HUES48 (cell line): ENCODE data around the gene DNM3.

ENCODE experiments used
- H3K27ac ChIP-seq: one replicate; pipeline ENCODE4 v1.7.0; 2013; ENCODE audit warnings: low read depth, low read length, inconsistent platforms
- H3K27me3 ChIP-seq: 2 replicates; pipeline ENCODE4 v1.6.1; 2013; ENCODE audit warnings: mild to moderate bottlenecking, low read length; ENCODE audit not compliant: control insufficient read depth, insufficient read depth
- H3K36me3 ChIP-seq: 2 replicates; pipeline ENCODE4 v1.6.1; 2013; ENCODE audit warnings: low read length; ENCODE audit not compliant: control insufficient read depth, insufficient read depth
- H3K4me1 ChIP-seq: 2 replicates; pipeline ENCODE4 v1.6.1; 2013; ENCODE audit warnings: mild to moderate bottlenecking, low read length; ENCODE audit not compliant: control insufficient read depth, insufficient read depth
- H3K4me3 ChIP-seq: 2 replicates; pipeline ENCODE4 v1.5.1; 2013; ENCODE audit warnings: mild to moderate bottlenecking, low read depth, low read length
- H3K9ac ChIP-seq: 2 replicates; pipeline ENCODE4 v1.6.1; 2013; ENCODE audit warnings: mild to moderate bottlenecking, low read depth, low read length, moderate library complexity
- H3K9me3 ChIP-seq: 2 replicates; pipeline ENCODE4 v1.6.1; 2013; ENCODE audit warnings: low read length; ENCODE audit not compliant: control insufficient read depth, insufficient read depth

Gene DNM3

DNA sequence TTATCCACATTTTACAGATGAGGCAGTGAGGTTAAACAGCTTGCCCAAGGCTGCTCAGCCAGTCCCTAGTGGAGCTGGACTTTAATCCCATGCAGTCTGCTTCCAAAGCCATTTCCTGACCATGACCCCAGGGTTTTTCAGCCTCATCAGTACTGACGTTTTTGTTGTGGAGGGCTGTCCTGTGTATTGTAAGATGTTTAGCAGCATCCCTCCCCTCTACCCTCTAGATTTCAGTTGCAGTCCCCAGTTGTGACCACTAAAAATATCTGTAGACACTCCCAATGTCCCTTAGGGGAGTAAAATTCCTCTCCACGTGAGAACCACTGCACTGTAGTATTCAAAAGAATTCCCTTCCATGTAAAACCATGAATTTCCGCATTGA lies 549.0 kb downstream of the DNM3 start:
- H3K9ac ChIP-seq = no peak overlapping the region
- H3K36me3 ChIP-seq = no peaks in the 10 kb centered on the region
- no peak overlapping the region for H3K4me3 ChIP-seq
- peaks cover 3% of the 10 kb centered on the region; the same call in 1 of the 2 replicates for H3K27me3 ChIP-seq
- no peaks in the 10 kb centered on the region for H3K9me3 ChIP-seq
- H3K4me1 ChIP-seq = peaks cover 28% of the 10 kb centered on the region
- no peak overlapping the region for H3K27ac ChIP-seq

DNA sequence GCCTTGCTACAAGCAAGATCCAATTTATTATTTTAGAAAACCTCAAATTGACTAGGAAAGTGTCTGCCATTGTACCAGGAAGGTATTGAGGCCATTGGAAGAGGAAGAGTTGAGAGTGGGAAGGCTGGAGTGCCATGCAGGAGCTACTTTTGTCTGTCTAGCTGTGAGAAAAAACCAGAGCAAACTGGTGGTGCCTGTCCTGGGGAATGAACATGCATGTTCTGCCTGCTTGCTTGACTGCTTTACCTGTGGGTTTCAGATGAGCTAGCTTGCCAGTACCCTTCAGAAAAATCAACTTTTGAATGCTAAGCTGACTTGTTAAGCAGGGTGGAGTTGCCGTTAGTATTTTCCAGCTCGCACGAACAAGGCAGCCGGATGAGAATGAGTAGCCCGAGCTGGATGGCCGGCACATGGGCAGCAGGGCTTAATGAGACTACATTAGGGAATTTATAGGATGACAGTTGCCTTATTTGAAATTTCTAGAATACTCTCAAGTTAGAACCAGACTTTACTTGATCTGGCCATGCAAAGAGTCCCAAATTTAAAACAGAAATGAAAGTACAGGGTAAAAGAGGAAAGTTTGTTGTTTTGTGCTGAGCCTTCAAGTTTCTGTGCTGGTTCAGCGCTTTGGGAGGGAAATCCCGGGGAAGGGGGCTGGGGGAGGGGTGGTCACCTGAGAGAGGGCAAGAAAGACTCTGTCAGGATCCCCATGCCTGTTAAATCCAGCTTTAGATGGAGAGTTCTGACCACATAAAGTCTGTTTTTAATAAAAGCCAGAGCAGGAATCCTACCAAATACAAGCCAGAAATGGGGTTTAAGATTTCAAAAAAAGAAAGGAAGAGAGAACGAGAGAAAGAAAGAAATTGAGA lies 549.6 kb downstream of the DNM3 start:
- Histone ChIP-seq H3K27me3 (peaks cover 3% of the 10 kb centered on the region; the same call in 1 of the 2 replicates), H3K4me3 (no peak overlapping the region), H3K9me3 (no peaks in the 10 kb centered on the region), H3K27ac (no peak overlapping the region), H3K9ac (no peak overlapping the region), H3K4me1 (peaks cover 33% of the 10 kb centered on the region), H3K36me3 (no peaks in the 10 kb centered on the region)

DNA sequence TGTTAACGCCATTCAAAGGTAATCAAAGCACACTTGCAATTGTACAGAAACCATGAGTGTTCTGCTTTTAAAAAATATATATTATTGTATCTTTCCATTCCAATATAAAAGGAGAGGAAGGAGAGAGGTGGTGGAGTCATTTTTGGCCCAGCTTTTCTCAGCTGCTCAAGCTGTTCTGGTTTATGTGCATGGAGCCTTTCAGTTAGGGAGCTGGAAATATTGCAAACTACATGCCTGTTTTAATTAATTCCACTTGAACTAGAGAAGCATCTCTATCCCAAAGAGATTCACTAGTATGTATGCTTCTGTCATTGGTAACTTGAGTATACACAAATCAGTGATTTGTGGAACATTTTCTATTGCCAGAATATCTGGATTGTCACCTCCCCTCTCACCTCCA lies 550.7 kb downstream of the DNM3 start:
- H3K4me3 ChIP-seq = no peak overlapping the region

DNA sequence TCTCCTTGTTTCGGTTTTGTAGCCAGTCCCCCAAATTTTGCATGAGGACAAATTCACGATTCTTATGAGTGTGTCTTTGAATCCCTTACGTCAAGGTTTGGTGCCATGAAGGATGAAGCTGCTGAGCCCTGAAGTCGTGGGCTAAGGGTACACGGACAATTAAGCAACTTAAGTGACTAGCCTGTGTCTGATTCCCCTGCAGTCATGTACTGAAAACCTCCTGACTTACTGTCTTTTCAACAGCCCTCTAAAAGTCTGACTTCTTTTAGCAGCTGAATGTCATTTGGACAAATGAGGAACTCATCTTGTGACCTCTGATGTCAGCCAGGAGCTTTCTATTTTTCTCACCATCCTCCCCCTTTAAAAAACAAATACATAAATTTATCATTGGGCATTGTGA lies 552.1 kb downstream of the DNM3 start:
- Histone ChIP-seq H3K27me3 (peaks cover 3% of the 10 kb centered on the region; the same call in 1 of the 2 replicates), H3K4me1 (peaks cover 34% of the 10 kb centered on the region), H3K4me3 (no peak overlapping the region), H3K27ac (no peak overlapping the region), H3K36me3 (no peaks in the 10 kb centered on the region), H3K9me3 (no peaks in the 10 kb centered on the region), H3K9ac (no peak overlapping the region)

More for the DNA sequence above, 550.7 kb downstream of the DNM3 start:
- H3K9me3 ChIP-seq = no peaks in the 10 kb centered on the region
- H3K27ac ChIP-seq = no peak overlapping the region
- no peak overlapping the region for H3K9ac ChIP-seq
- H3K27me3 ChIP-seq = peaks cover 3% of the 10 kb centered on the region; the same call in 1 of the 2 replicates
- no peaks in the 10 kb centered on the region for H3K36me3 ChIP-seq
- H3K4me1 ChIP-seq = peaks cover 34% of the 10 kb centered on the region

DNA sequence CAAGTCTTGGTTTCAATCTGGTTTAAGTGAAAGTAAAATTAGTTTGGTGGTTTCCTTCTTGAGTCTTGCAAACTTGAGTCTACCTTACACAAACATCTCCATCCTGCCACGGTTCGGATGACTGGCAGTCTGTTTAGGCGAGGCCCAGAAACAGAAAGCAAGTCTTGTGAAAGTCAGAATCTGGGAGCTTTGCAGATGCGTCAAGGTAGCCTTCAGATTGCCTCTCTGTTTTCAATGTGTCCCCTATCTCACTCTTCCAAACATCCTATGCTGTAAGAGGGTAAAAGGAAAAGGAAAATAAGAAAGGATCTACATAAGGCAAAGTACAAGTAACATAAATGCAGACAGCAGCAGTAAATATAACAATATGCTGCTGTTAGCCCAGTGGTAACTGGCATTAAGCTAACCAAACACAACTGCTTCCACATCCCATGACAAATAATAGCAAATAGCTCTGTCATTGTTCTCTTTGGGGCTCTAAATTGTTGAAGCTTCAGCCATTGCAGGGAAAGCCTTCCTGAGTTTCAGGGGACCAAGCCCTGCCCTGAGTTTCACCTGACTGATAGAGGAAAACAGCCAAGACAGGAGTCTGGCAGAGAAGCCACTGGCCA lies 552.9 kb downstream of the DNM3 start:
- no peaks in the 10 kb centered on the region for H3K9me3 ChIP-seq
- no peak overlapping the region for H3K9ac ChIP-seq
- no peak overlapping the region for H3K27ac ChIP-seq
- peaks cover 3% of the 10 kb centered on the region; the same call in 1 of the 2 replicates for H3K27me3 ChIP-seq
- peaks cover 41% of the 10 kb centered on the region for H3K4me1 ChIP-seq
- no peaks in the 10 kb centered on the region for H3K36me3 ChIP-seq
- no peak overlapping the region for H3K4me3 ChIP-seq

DNA sequence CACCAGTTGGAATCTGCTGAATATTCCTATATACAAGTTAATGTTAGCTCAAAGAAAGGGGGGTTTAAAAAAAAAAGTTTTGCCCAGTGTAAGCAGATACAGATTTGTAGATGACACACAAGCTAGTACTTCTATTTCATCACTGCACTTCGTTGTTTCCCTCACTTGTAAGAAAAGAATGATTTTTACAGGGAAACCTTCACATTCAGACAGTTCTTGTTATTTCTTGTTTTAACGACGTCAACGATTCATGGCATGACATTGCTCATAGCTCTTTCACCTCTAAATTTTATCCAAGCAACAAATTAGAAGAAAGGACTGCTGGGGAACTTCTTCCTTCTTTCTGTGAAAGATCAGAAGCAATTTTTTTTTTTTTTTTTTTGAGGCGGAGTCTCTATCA lies 553.5 kb downstream of the DNM3 start:
- H3K9me3 ChIP-seq = no peaks in the 10 kb centered on the region
- peaks cover 3% of the 10 kb centered on the region; the same call in 1 of the 2 replicates for H3K27me3 ChIP-seq
- no peak overlapping the region for H3K9ac ChIP-seq
- no peaks in the 10 kb centered on the region for H3K36me3 ChIP-seq
- no peak overlapping the region for H3K27ac ChIP-seq
- no peak overlapping the region for H3K4me3 ChIP-seq
- H3K4me1 ChIP-seq = peaks cover 44% of the 10 kb centered on the region

DNA sequence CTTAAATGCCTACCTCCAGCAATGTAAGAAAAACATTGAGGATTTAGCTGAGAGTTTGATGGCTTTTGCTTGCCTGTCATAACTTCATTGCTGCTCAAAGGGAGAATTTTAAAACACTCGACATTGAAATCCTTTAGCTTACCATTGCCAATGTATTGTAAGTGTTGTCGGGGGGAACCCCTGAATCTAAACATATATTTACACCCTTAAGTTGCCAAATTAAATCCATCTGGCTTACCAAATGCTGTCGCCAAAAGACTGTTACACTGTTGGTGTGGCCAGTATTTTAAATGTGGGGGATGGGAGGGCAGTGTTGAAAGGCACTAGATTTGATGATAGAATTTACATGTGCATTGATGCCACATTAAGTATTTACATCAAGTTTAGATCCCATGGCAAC lies 554.3 kb downstream of the DNM3 start:
- H3K9me3 ChIP-seq = no peaks in the 10 kb centered on the region
- H3K4me1 ChIP-seq = peaks cover 42% of the 10 kb centered on the region
- no peak overlapping the region for H3K27ac ChIP-seq
- H3K27me3 ChIP-seq = peaks cover under 1% of the 10 kb centered on the region; the same call in 1 of the 2 replicates
- H3K36me3 ChIP-seq = no peaks in the 10 kb centered on the region
- H3K9ac ChIP-seq = no peak overlapping the region
- H3K4me3 ChIP-seq = no peak overlapping the region

DNA sequence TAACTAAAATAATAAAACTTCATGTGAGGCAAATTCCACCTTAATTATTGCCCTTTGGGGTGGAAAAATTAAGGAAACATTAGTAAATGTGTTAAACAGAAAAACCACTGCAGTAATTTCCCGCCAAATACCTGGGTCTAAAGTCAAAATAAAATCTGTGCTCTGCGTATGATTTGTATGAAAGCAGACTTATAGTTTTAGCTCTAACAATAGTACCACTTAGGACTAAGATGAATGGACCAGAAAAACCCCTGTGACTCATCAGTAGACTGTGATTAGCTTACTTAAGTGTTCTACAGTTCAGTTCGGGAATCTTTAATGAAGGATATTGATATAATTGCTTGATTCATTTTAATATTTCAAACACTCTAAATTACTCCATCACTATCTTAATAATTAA lies 555.9 kb downstream of the DNM3 start:
- H3K4me3 ChIP-seq = no peak overlapping the region
- no peaks in the 10 kb centered on the region for H3K9me3 ChIP-seq
- H3K27ac ChIP-seq = no peak overlapping the region
- peaks cover 30% of the 10 kb centered on the region for H3K4me1 ChIP-seq
- H3K36me3 ChIP-seq = no peaks in the 10 kb centered on the region
- H3K9ac ChIP-seq = no peak overlapping the region
- H3K27me3 ChIP-seq = no peaks in the 10 kb centered on the region

DNA sequence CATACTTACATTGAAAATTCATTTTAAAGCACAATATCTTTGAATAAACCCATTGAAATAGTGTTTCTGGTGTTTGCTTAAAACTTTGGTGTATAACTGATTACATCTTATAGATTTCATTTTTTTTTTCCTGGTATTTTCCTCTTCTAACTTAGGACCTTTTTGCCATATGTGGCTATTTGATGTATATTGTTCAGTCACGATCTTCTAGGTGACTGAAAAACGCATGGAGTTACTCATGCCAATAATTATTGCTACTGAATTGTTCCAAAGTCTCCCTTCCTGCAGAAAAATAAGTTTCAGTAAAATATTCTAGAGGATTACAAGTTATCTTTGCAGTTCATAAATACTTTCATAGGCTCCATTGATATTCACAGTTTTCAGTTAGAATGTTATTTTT lies 556.3 kb downstream of the DNM3 start:
- peaks cover 30% of the 10 kb centered on the region for H3K4me1 ChIP-seq
- H3K4me3 ChIP-seq = no peak overlapping the region
- no peak overlapping the region for H3K27ac ChIP-seq
- H3K27me3 ChIP-seq = no peaks in the 10 kb centered on the region
- no peak overlapping the region for H3K9ac ChIP-seq
- H3K9me3 ChIP-seq = no peaks in the 10 kb centered on the region
- H3K36me3 ChIP-seq = no peaks in the 10 kb centered on the region

DNA sequence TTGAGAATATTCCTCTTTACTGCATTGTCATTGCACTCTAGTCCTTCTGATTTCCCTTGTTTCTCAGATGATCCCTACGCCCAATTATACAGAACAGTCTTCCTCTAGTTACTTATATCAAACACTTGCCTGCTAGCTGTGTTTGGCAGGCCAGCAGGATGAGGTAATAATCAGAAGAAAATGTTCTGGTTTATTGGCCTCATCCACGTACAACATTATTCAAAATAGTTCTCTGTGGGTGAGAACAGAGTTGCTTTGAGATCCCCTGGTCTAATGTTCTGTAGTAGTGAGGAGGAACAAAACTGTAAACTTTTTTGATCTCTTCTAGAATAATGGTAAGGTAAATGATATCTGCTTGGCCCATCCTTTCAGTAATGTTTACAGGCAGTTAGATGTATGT lies 556.9 kb downstream of the DNM3 start:
- no peaks in the 10 kb centered on the region for H3K36me3 ChIP-seq
- no peak overlapping the region for H3K27ac ChIP-seq
- no peak overlapping the region for H3K4me3 ChIP-seq
- H3K27me3 ChIP-seq = no peaks in the 10 kb centered on the region
- peaks cover 30% of the 10 kb centered on the region for H3K4me1 ChIP-seq
- no peaks in the 10 kb centered on the region for H3K9me3 ChIP-seq
- no peak overlapping the region for H3K9ac ChIP-seq
